DOHH2 (cell line): Measurements from ENCODE around the gene ASB1.

Experiments used
- H3F3A ChIP-seq: fragments of 200-600 bp; sonication (generic), shearing (Covaris generic); 2 replicates; pipeline ENCODE4 v1.6.0; 2016; ENCODE audit warnings: antibody characterized with exemption, mild to moderate bottlenecking; ENCODE audit not compliant: control insufficient read depth, insufficient read depth
- H3K27ac ChIP-seq: fragments of 200-600 bp; sonication (generic); 2 replicates; pipeline ENCODE4 v1.5.1; 2014; ENCODE audit warnings: low read depth, mild to moderate bottlenecking, low read length, moderate library complexity
- H3K27me3 ChIP-seq: fragments of 200-600 bp; sonication (generic); 2 replicates; pipeline ENCODE4 v1.6.1; 2014; ENCODE audit warnings: mild to moderate bottlenecking, low read length, mixed read lengths; ENCODE audit not compliant: control insufficient read depth
- H3K36me3 ChIP-seq: fragments of 200-600 bp; sonication (generic); 2 replicates; pipeline ENCODE4 v1.6.1; 2014; ENCODE audit warnings: mild to moderate bottlenecking, low read length, moderate library complexity, mixed read lengths; ENCODE audit not compliant: control insufficient read depth
- H3K4me1 ChIP-seq: fragments of 200-600 bp; sonication (generic); 2 replicates; pipeline ENCODE4 v1.6.1; 2014; ENCODE audit warnings: mild to moderate bottlenecking, low read length, mixed read lengths; ENCODE audit not compliant: control insufficient read depth
- H3K4me2 ChIP-seq: fragments of 200-600 bp; sonication (generic); 2 replicates; pipeline ENCODE4 v1.6.0; 2014; ENCODE audit warnings: mild to moderate bottlenecking, low read length, moderate library complexity
- H3K4me3 ChIP-seq: fragments of 200-600 bp; sonication (generic); 2 replicates; pipeline ENCODE4 v1.5.1; 2014; ENCODE audit warnings: mild to moderate bottlenecking, low read length, mixed read lengths
- H3K79me2 ChIP-seq: fragments of 200-600 bp; sonication (generic); 2 replicates; pipeline ENCODE4 v1.6.1; 2014; ENCODE audit warnings: mild to moderate bottlenecking, low read length, mixed read lengths; ENCODE audit not compliant: control insufficient read depth
- H3K9me2 ChIP-seq: fragments of 200-600 bp; sonication (generic); replicated peaks from 2 replicates; pipeline ENCODE4 v1.6.1; 2014; ENCODE audit warnings: mild to moderate bottlenecking, low read length, mixed read lengths; ENCODE audit not compliant: control insufficient read depth
- H3K9me3 ChIP-seq: fragments of 200-600 bp; sonication (generic); 2 replicates; pipeline ENCODE4 v1.6.1; 2014; ENCODE audit warnings: antibody characterized with exemption, low read length, mixed read lengths; ENCODE audit not compliant: control insufficient read depth, insufficient read depth
- H4K20me1 ChIP-seq: fragments of 200-600 bp; sonication (generic); 2 replicates; pipeline ENCODE4 v1.6.0; 2014; ENCODE audit warnings: low read depth, mild to moderate bottlenecking, antibody characterized with exemption, low read length, moderate library complexity; ENCODE audit not compliant: control insufficient read depth, insufficient read depth
- CTCF ChIP-seq: fragments of 200-600 bp; sonication (generic); IDR thresholded peaks from one replicate; pipeline ENCODE4 v1.5.1; 2014; ENCODE audit warnings: antibody characterized with exemption, mild to moderate bottlenecking, low read depth, low read length; ENCODE audit not compliant: poor library complexity, severe bottlenecking
- EZH2phosphoT487 ChIP-seq: fragments of 200-600 bp; sonication (generic); IDR thresholded peaks from 2 replicates; pipeline ENCODE4 v1.6.1; 2017; ENCODE audit warnings: borderline replicate concordance, mild to moderate bottlenecking, antibody characterized with exemption, low read length, moderate library complexity, mixed read lengths

ASB1 gene

GRCh38 chr2:238388794-238389193, 37.9 kb upstream of the ASB1 start:
- Histone ChIP-seq H3K27me3 (no peaks in the 10 kb centered on the region), H3K4me3 (no peak overlapping the region), H3K9me3 (no peaks in the 10 kb centered on the region), H3K27ac (no peak overlapping the region), H3K79me2 (no peaks in the 10 kb centered on the region), H3K36me3 (no peaks in the 10 kb centered on the region), H3K4me2 (no peak overlapping the region), H3F3A (no peaks in the 10 kb centered on the region), H3K9me2 (no peaks in the 10 kb centered on the region), H3K4me1 (no peaks in the 10 kb centered on the region), H4K20me1 (no peaks in the 10 kb centered on the region)
- TF ChIP-seq CTCF (no peak), EZH2phosphoT487 (no peak)

GRCh38 chr2:238389988-238390589, 36.6 kb upstream of the ASB1 start:
- H3K36me3 ChIP-seq: no peaks in the 10 kb centered on the region
- H3K27me3 ChIP-seq: no peaks in the 10 kb centered on the region
- H3K4me2 ChIP-seq: no peak overlapping the region
- TF ChIP-seq EZH2phosphoT487 (no peak), CTCF (no peak)
- H3K79me2 ChIP-seq: no peaks in the 10 kb centered on the region
- no peaks in the 10 kb centered on the region for H3K9me3 ChIP-seq
- H3K9me2 ChIP-seq: no peaks in the 10 kb centered on the region
- H3K4me1 ChIP-seq: no peaks in the 10 kb centered on the region
- no peak overlapping the region for H3K4me3 ChIP-seq
- no peak overlapping the region for H3K27ac ChIP-seq
- no peaks in the 10 kb centered on the region for H4K20me1 ChIP-seq
- no peaks in the 10 kb centered on the region for H3F3A ChIP-seq

- H3F3A ChIP-seq: no peaks in the 10 kb centered on the region
- no peaks in the 10 kb centered on the region for H3K9me3 ChIP-seq
- H3K4me1 ChIP-seq: no peaks in the 10 kb centered on the region
- H3K79me2 ChIP-seq: no peaks in the 10 kb centered on the region
- H3K9me2 ChIP-seq: no peaks in the 10 kb centered on the region
- no peak for TF ChIP-seq CTCF
- TF ChIP-seq EZH2phosphoT487: no peak
- H3K36me3 ChIP-seq: no peaks in the 10 kb centered on the region
- H3K27ac ChIP-seq: no peak overlapping the region
- H3K4me2 ChIP-seq: no peak overlapping the region
- no peak overlapping the region for H3K4me3 ChIP-seq
- H4K20me1 ChIP-seq: no peaks in the 10 kb centered on the region
- H3K27me3 ChIP-seq: no peaks in the 10 kb centered on the region
These were observed 35.6 kb upstream of the ASB1 start for GRCh38 chr2:238391042-238391689.
